ENCODE results near the gene PDIA2. TPM values are rescaled to one million over a fixed set of nuclear protein-coding genes. Genes with fewer than 3 reads are reported as not detected.

The PDIA2 gene
- total RNA-seq, 1 experiment from 2014 or later = 1.1 TPM

- DNase-seq (ENCODE audit: low read depth, low spot score) (no peak), ATAC-seq (no peak)
- Histone ChIP-seq H3K27me3 (ENCODE audit: control insufficient read depth, insufficient read depth, low read length) (no peaks in the 10 kb centered on the region), H3K4me3 (ENCODE audit: low read depth in 2 of 2, low read length in 2 of 2) (no peak overlapping the region), H3K4me1 (ENCODE audit: control insufficient read depth, insufficient read depth, low read length) (peaks cover 2% of the 10 kb centered on the region; the same call in 1 of the 2 replicates), H3K9me3 (ENCODE audit: control insufficient read depth, insufficient read depth, low read depth, low read length) (no peaks in the 10 kb centered on the region), H3K27ac (ENCODE audit: low read length) (no peak overlapping the region), H3K36me3 (ENCODE audit: control insufficient read depth, insufficient read depth, low read length) (no peaks in the 10 kb centered on the region)
- intact Hi-C loops (cut with micrococcal nuclease; ENCODE audit: unreplicated experiment) = no loop called here
- no TSS peak for BruUV-seq (replicated peaks)
- ChIA-PET POLR2A (interaction anchor here (0.5 to 0.9 kb wide), 4 partner anchors 11 to 1037 kb away, joined by 4 to 9 read pairs (median 6); partner anchors contain the start of gene LUC7L), CTCF (interaction anchor here (0.7 kb wide), 1 partner anchor 122 kb away, joined by 4 read pairs; no protein-coding TSS in a partner anchor)
- TF ChIP-seq SIN3A (IDR thresholded peaks at IDR 0.05; ENCODE audit: borderline replicate concordance, insufficient read depth, low read depth, low read length) (no peak), POLR2AphosphoS5 (IDR thresholded peaks at IDR 0.05; ENCODE audit: low read depth, low read length) (no peak), REST (IDR thresholded peaks at IDR 0.05; ENCODE audit: insufficient read depth in 1 of 2, low read depth in 2 of 2, low read length in 1 of 2) (no peak), TCF7L2 (IDR thresholded peaks at IDR 0.05; ENCODE audit: low read depth, low read length) (no peak)
- TF ChIP-seq, protein P1, sequence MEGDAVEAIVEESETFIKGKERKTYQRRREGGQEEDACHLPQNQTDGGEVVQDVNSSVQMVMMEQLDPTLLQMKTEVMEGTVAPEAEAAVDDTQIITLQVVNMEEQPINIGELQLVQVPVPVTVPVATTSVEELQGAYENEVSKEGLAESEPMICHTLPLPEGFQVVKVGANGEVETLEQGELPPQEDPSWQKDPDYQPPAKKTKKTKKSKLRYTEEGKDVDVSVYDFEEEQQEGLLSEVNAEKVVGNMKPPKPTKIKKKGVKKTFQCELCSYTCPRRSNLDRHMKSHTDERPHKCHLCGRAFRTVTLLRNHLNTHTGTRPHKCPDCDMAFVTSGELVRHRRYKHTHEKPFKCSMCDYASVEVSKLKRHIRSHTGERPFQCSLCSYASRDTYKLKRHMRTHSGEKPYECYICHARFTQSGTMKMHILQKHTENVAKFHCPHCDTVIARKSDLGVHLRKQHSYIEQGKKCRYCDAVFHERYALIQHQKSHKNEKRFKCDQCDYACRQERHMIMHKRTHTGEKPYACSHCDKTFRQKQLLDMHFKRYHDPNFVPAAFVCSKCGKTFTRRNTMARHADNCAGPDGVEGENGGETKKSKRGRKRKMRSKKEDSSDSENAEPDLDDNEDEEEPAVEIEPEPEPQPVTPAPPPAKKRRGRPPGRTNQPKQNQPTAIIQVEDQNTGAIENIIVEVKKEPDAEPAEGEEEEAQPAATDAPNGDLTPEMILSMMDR (IDR thresholded peaks at IDR 0.05) = no peak
- in situ Hi-C loops (cut with HindIII; ENCODE audit: low pct_unique_long_range_greater_than_20kb, low sequenced_read_pairs) = no loop called here
These were observed 43.1 kb upstream of the PDIA2 start for GRCh38 chr16:239948-240277.

GRCh38 chr16:240559-240958 is 42.4 kb upstream of the PDIA2 start:
- no peaks in the 10 kb centered on the region for H3K27me3 ChIP-seq (ENCODE audit: control insufficient read depth, insufficient read depth, low read length)
- ATAC-seq (no peak), DNase-seq (ENCODE audit: low read depth, low spot score) (no peak)
- POLR2A ChIA-PET = interaction anchor here (0.7 kb wide), 1 partner anchor 73 kb away, joined by 6 read pairs; no protein-coding TSS in a partner anchor
- H3K4me1 ChIP-seq (ENCODE audit: control insufficient read depth, insufficient read depth, low read length) = peaks cover 2% of the 10 kb centered on the region; the same call in 1 of the 2 replicates
- no peak overlapping the region for H3K27ac ChIP-seq (ENCODE audit: low read length)
- TF ChIP-seq, protein P1 (IDR thresholded peaks at IDR 0.05) = no peak
- TF ChIP-seq TCF7L2 (IDR thresholded peaks at IDR 0.05; ENCODE audit: low read depth, low read length) (no peak), REST (IDR thresholded peaks at IDR 0.05; ENCODE audit: insufficient read depth in 1 of 2, low read depth in 2 of 2, low read length in 1 of 2) (no peak), POLR2AphosphoS5 (IDR thresholded peaks at IDR 0.05; ENCODE audit: low read depth, low read length) (no peak), SIN3A (IDR thresholded peaks at IDR 0.05; ENCODE audit: borderline replicate concordance, insufficient read depth, low read depth, low read length) (no peak)
- no TSS peak for BruUV-seq (replicated peaks)
- intact Hi-C loops (cut with micrococcal nuclease; ENCODE audit: unreplicated experiment) = no loop called here
- no peaks in the 10 kb centered on the region for H3K9me3 ChIP-seq (ENCODE audit: control insufficient read depth, insufficient read depth, low read depth, low read length)
- no peaks in the 10 kb centered on the region for H3K36me3 ChIP-seq (ENCODE audit: control insufficient read depth, insufficient read depth, low read length)
- no peak overlapping the region for H3K4me3 ChIP-seq (ENCODE audit: low read depth in 2 of 2, low read length in 2 of 2)
- in situ Hi-C loops (cut with HindIII; ENCODE audit: low pct_unique_long_range_greater_than_20kb, low sequenced_read_pairs) = no loop called here
- CTCF ChIA-PET = no interaction called here
